GM12891 (cell line): ENCODE results near the gene ZBTB32.

ENCODE experiments used
- POLR2A ChIP-seq: IDR thresholded peaks from 2 replicates; pipeline ENCODE4 v1.6.1; 2011; ENCODE audit warnings: low read depth, low read length, control low read depth
- POLR2AphosphoS5 ChIP-seq: IDR thresholded peaks from 2 replicates; pipeline ENCODE4 v1.6.1; 2011; ENCODE audit warnings: low read depth, low read length, control low read depth
- POU2F2 ChIP-seq: IDR thresholded peaks from 2 replicates; pipeline ENCODE4 v1.6.1; 2011; ENCODE audit warnings: low read depth, mild to moderate bottlenecking, control low read depth, low read length, moderate library complexity
- SPI1 ChIP-seq: IDR thresholded peaks from 2 replicates; pipeline ENCODE4 v1.6.1; 2011; ENCODE audit warnings: low read depth, low read length, control low read depth
- TAF1 ChIP-seq: IDR thresholded peaks from 2 replicates; pipeline ENCODE4 v1.6.1; 2011; ENCODE audit warnings: low read depth, low read length, control low read depth

DNA sequence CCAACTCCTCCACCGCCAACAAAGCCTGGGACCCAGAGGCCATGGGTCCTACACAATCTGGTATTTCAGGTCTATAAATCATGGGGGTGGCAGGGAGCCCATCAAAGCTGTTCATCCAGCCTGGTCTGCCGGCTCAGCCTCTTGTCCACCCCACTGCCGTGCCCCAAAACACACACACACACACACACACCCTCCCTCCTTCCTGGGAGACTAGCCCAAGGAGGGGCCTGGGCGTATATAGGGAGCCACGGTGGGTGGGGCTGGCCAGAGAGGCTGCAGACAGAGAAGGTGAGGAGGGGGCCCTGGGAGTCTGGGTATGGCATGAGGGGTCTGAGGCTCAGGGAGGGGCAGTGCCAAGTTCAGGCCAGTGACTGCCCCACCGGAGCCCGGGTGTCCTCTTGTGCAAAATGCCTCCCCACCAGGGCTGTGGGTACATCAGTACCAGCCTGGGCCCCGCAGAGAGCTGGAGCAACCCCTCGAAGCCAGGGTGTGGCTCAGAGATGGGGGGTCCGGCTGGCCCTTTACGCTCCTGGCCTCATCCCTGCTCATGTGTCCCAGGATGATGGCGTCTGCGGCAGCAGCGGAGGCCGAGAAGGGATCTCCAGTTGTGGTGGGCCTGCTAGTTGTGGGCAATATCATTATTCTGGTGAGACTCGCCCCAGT lies 38.0 kb upstream of the ZBTB32 start, which contains the start of gene UPK1A:
- TF ChIP-seq POLR2A (no peak), TAF1 (no peak), POU2F2 (no peak), POLR2AphosphoS5 (no peak), SPI1 (no peak)
